Heart right ventricle (tissue), 16 donors: ENCODE data around the gene CARD10. TPM values are rescaled to one million over a fixed set of nuclear protein-coding genes. Genes with fewer than 3 reads are reported as not detected.

Experiments
- ATAC-seq, 8 donors: fragments of 200-7000 bp; cut with Tn5 transposase; one replicate each; pipeline ENCODE4 v1.9.1; 2020; ENCODE audit warnings: mild to moderate bottlenecking in 8 of 8, moderate library complexity in 8 of 8, moderate number of reproducible peaks in 1 of 8
- DNase-seq, 2 donors: peaks; one replicate each; pipeline ENCODE4 v3.0.0-alpha.2; 2020
- H3K27ac ChIP-seq, 10 donors: fragments of 200-600 bp; sonication (generic) in 2 of 10; one replicate each; pipeline versions ENCODE4 v1.5.0 to v1.8.0; 2020 to 2022; ENCODE audit warnings: mild to moderate bottlenecking in 3 of 10
- H3K27me3 ChIP-seq, 7 donors: fragments of 200-600 bp; one replicate each; pipeline ENCODE4 v1.8.0; 2021 to 2022; ENCODE audit warnings: mild to moderate bottlenecking in 2 of 7
- H3K36me3 ChIP-seq, 9 donors: fragments of 200-600 bp; sonication (generic) in 1 of 9; one replicate each; pipeline versions ENCODE4 v1.5.0 to v1.8.0; 2020 to 2022; ENCODE audit warnings: mild to moderate bottlenecking in 2 of 9
- H3K4me1 ChIP-seq, 9 donors: fragments of 200-600 bp; sonication (generic) in 1 of 9; one replicate each; pipeline versions ENCODE4 v1.5.0 to v1.8.0; 2020 to 2022; ENCODE audit warnings: mild to moderate bottlenecking in 4 of 9
- H3K4me3 ChIP-seq, 10 donors: fragments of 200-600 bp; sonication (generic) in 2 of 10; one replicate each; pipeline versions ENCODE4 v1.5.0 to v1.8.0; 2020 to 2022; ENCODE audit warnings: mild to moderate bottlenecking in 7 of 10, moderate library complexity in 2 of 10
- H3K9me3 ChIP-seq, 11 donors: fragments of 200-600 bp in 10 of 11; sonication (generic) in 2 of 11; one replicate each; pipeline versions ENCODE4 v1.5.0 to v1.8.0; 2013 to 2022; ENCODE audit warnings: mild to moderate bottlenecking in 2 of 11, control low read depth in 1 of 11, moderate library complexity in 1 of 11
- WGBS, 2 donors: extraction: QIAGEN DNeasy Blood & Tissue Kit; methylation state at CpG; one replicate each; pipeline ENCODE4 v1.1.7; 2013; ENCODE audit warnings: inconsistent platforms in 1 of 2; 5-methylcytosine and 5-hydroxymethylcytosine counted together
- intact Hi-C, 10 donors: fragments of 100-400 bp; cut with DNase I; formaldehyde crosslinking; loops; one replicate each; pipeline versions ENCODE4 v1.11.1 to v1.14.2; 2022
- polyA plus RNA-seq, 2 donors: library from polyadenylated mRNA; stranded (reverse); fragments of 200-250 nt; gene quantifications; one replicate each; pipeline ENCODE4 v1.2.3, GENCODE V29; 2013
- total RNA-seq, 10 donors: library from RNA; stranded (reverse); fragmentation: NEBNext Ultra II Directional in 3 of 10; extraction: Animal tissue kit (Norgen Biotek cat#: 25700) in 3 of 10; gene quantifications; one replicate each; pipeline versions ENCODE4 v1.2.1 to v1.2.4, GENCODE V29; 2021 to 2023
- TF ChIP-seq, protein P1 (sequence below), 9 donors: fragments of 200-600 bp; sonication (generic) in 2 of 9; IDR thresholded peaks; one replicate each; pipeline versions ENCODE4 v1.5.0 to v1.8.0; 2021 to 2022; ENCODE audit warnings: antibody characterized with exemption in 9 of 9, mild to moderate bottlenecking in 5 of 9, moderate library complexity in 1 of 9
- donor health status: Arrhythmogenic right ventricular cardiomyopathy.
- donor health status: ischemic (EF 13 %, LVEDD 7.1; RV severe dilation, severe dysfunction).
- donor health status: healthy with polysubstance abuse.
- donor health status: DM: no; HTN: yes; CAD: no.
- donor health status: DM: no; HTN: no; CAD: no.
- donor health status: ischemic (EF 25% LVEDD 6.9; RV normal size, moderate dysfunction).
- donor health status: ischemic (EF 25% LVEDD 5.7; RV mildly dilated, moderate dysfunction).
- donor health status: healthy.
- donor health status: DM: yes; HTN: yes; CAD: no.
- donor health status: Ischemic cardiomyopathy.
- donor health status: ischemic (EF 35%, LVEDD 5.7; RV mildly dilated, moderate dysfunction).
- donor health status: nonischemic (EF 11% LVEDD 7.7; RV severe dilation, severe dysfunction).
- donor health status: DM: yes; HTN: yes; CAD: no.
- donor health status: PGD.
- donor health status: ischemic (EF 29% LVEDD 5.4; RV normal size, mild dysfunction).
- donor health status: nonischemic (EF 23%, LVEDD 6.1; RV moderate dilation, normal function).

Gene CARD10
- total and polyA plus RNA-seq, 12 donors = 7.4 to 14.8 (median 8.9) TPM

DNA sequence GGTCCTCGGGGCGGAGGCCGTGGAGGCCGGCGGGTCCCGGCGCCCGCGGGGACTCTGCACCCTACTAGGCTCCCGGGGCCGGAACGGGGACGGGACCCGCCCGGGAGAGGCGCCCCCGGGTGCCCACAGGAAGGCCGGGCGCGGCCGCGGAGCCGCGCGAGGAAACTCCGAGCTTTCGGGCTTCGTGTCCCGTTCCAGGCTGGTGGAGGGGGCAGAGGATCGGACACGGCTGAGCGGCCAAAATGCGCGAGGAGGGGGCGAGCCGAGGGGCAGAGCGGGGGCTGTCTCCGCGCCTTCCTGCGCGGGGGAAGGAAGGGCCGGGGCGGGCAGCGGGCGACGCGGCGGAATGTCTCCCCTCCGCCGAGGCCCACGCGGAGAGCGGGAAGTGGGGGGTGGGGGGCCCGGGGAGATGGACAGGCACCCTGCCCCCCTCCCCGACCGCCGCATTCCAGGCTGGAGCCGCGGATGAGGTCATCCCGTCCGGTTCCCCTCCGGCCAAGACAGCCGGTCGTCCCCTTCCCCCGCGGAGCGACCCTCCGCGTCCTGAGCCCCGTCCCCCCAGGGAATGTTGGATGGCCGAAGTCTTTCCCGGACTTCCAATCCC lies 41.5 kb upstream of the CARD10 start:
- peak; percentile 33 to 69 (median 50) for ATAC-seq
- TF ChIP-seq, protein P1, sequence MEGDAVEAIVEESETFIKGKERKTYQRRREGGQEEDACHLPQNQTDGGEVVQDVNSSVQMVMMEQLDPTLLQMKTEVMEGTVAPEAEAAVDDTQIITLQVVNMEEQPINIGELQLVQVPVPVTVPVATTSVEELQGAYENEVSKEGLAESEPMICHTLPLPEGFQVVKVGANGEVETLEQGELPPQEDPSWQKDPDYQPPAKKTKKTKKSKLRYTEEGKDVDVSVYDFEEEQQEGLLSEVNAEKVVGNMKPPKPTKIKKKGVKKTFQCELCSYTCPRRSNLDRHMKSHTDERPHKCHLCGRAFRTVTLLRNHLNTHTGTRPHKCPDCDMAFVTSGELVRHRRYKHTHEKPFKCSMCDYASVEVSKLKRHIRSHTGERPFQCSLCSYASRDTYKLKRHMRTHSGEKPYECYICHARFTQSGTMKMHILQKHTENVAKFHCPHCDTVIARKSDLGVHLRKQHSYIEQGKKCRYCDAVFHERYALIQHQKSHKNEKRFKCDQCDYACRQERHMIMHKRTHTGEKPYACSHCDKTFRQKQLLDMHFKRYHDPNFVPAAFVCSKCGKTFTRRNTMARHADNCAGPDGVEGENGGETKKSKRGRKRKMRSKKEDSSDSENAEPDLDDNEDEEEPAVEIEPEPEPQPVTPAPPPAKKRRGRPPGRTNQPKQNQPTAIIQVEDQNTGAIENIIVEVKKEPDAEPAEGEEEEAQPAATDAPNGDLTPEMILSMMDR (IDR thresholded peaks at IDR 0.05) = no peak
- Histone ChIP-seq H3K4me1 (peaks cover 14 to 87% (median 77%) of the 10 kb centered on the region in 9 donors), H3K9me3 (no peaks in the 10 kb centered on the region), H3K27ac (peak overlapping the region; percentile 96 to 100 (median 99)), H3K27me3 (peaks cover 0 to 55% (median 4%) of the 10 kb centered on the region in 7 donors), H3K4me3 (peak overlapping the region; percentile 61 to 92 (median 74)), H3K36me3 (peaks cover 0 to 16% (median 0%) of the 10 kb centered on the region in 9 donors)
- intact Hi-C loops = loop anchor here in 5 of 10 donors (1.0 to 10.0 kb wide), 4 partner anchors 14 to 246 kb away; no protein-coding TSS in a partner anchor
- 1% methylated on average over 42 to 71 of the region's 72 CpGs for WGBS, 2 donors
- peak; percentile 68 to 76 for DNase-seq

DNA sequence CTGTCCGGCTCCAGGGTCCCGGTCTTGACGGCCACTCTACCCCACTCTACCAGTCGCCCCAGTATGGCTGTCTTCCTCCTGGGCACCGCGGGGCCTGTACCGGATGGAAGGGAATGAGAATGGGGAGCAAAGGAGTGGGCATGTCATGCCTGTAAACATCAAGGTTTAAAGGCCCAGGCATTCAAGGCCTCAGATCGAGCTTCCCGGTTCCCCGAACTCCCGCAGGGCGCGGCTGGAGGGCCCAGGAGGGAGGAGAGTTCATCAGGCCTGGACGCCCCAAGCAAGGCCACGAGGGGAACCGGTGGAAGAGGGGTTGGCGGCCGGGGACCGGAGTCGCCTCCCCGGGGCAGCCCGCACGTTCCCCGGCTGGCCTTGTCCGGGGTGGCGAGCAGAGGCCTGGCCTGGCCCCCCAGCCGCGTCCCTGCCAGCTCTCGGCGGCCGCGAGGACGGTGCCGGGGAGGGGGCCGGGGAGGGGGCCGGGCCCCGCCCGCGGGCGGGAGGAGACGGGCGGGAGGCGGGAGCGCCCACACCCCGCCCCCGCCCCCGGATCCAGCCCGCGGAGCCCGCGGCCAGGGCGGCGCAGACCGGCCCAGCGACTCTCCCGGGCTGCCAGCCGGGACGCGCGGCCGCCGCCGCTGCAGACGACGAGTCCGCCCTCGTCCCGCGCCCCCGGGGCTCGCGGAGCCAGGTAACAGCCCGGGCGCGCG lies 40.8 kb upstream of the CARD10 start, which contains the start of gene CDC42EP1:
Gene CDC42EP1, plus strand, starts transcription at position 580 of the 707 bp plus-strand sequence. CDS start 5,870 bp downstream, outside the sequence.
- 7% methylated on average over 60 to 74 of the region's 76 CpGs for WGBS, 2 donors
- peaks cover 14 to 81% (median 70%) of the 10 kb centered on the region in 9 donors for H3K4me1 ChIP-seq
- peaks cover 0 to 55% (median 4%) of the 10 kb centered on the region in 7 donors for H3K27me3 ChIP-seq
- no peaks in the 10 kb centered on the region for H3K9me3 ChIP-seq
- DNase-seq (peak in 1 of 2 donors; percentile 72), ATAC-seq (peak in 7 of 8 donors; percentile 6 to 69 (median 39))
- H3K36me3 ChIP-seq = peaks cover 0 to 13% (median 0%) of the 10 kb centered on the region in 9 donors
- TF ChIP-seq, protein P1 (IDR thresholded peaks at IDR 0.05) = no peak
- peak within 1 kb of the TSS; percentile 96 to 100 (median 99) for H3K27ac ChIP-seq
- intact Hi-C loops = loop anchor here in 4 of 10 donors (2.0 to 10.0 kb wide), 4 partner anchors 13 to 912 kb away; no protein-coding TSS in a partner anchor
- peak within 1 kb of the TSS; percentile 61 to 92 (median 74) for H3K4me3 ChIP-seq

DNA sequence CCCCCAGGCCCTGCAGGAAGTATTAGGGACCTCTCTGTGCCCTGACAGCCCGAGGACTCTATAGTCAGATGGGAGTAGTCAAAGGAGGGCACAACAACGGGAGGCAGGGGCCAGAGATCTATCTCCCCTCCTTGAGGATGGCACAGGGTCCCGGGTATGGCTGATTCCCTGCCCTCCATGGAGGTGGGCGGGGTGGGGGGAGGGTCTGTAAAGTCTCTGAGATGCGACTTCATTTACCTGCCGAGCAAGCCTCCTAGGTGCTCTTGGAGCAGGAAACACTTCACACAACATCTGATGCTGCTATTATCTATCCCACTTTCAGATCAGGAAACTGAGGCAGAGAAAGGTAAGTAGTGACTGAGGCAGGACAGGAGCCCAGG lies 40.3 kb upstream of the CARD10 start:
- Histone ChIP-seq H3K27ac (peak overlapping the region; percentile 96 to 100 (median 99)), H3K36me3 (peaks cover 0 to 12% (median 0%) of the 10 kb centered on the region in 9 donors), H3K4me3 (peak overlapping the region in 9 of 10 donors; percentile 61 to 92 (median 69)), H3K4me1 (peaks cover 13 to 75% (median 65%) of the 10 kb centered on the region in 9 donors), H3K9me3 (no peaks in the 10 kb centered on the region), H3K27me3 (peaks cover 0 to 55% (median 4%) of the 10 kb centered on the region in 7 donors)
- intact Hi-C loops = loop anchor here in 1 of 10 donors (5.0 kb wide), 1 partner anchor 913 kb away; no protein-coding TSS in a partner anchor
- DNase-seq (no peak), ATAC-seq (no peak)
- WGBS, 2 donors = 64 to 75% methylated on average over 6 of the region's 6 CpGs
- TF ChIP-seq, protein P1 (IDR thresholded peaks at IDR 0.05) = no peak

- H3K36me3 ChIP-seq = peaks cover 0 to 10% (median 0%) of the 10 kb centered on the region in 9 donors
- H3K9me3 ChIP-seq = no peaks in the 10 kb centered on the region
- H3K4me3 ChIP-seq = no peak overlapping the region
- ATAC-seq (no peak), DNase-seq (no peak)
- intact Hi-C loops = loop anchor here in 1 of 10 donors (5.0 kb wide), 1 partner anchor 913 kb away; no protein-coding TSS in a partner anchor
- 83 to 84% methylated on average over 7 of the region's 7 CpGs for WGBS, 2 donors
- peak overlapping the region; percentile 32 to 100 (median 96) for H3K27ac ChIP-seq
- peaks cover 0 to 55% (median 4%) of the 10 kb centered on the region in 7 donors for H3K27me3 ChIP-seq
- TF ChIP-seq, protein P1 (IDR thresholded peaks at IDR 0.05) = no peak
- H3K4me1 ChIP-seq = peaks cover 8 to 69% (median 58%) of the 10 kb centered on the region in 9 donors
Measured at GRCh38 chr22:37558815-37559214, 39.6 kb upstream of the CARD10 start.
